ENCODE results near the gene IKBKE. TPM values are rescaled to one million over a fixed set of nuclear protein-coding genes. Genes with fewer than 3 reads are reported as not detected.

Gene IKBKE
- total RNA-seq, 2 donors from 2014 or later: 3.6 to 6.1 TPM

DNA sequence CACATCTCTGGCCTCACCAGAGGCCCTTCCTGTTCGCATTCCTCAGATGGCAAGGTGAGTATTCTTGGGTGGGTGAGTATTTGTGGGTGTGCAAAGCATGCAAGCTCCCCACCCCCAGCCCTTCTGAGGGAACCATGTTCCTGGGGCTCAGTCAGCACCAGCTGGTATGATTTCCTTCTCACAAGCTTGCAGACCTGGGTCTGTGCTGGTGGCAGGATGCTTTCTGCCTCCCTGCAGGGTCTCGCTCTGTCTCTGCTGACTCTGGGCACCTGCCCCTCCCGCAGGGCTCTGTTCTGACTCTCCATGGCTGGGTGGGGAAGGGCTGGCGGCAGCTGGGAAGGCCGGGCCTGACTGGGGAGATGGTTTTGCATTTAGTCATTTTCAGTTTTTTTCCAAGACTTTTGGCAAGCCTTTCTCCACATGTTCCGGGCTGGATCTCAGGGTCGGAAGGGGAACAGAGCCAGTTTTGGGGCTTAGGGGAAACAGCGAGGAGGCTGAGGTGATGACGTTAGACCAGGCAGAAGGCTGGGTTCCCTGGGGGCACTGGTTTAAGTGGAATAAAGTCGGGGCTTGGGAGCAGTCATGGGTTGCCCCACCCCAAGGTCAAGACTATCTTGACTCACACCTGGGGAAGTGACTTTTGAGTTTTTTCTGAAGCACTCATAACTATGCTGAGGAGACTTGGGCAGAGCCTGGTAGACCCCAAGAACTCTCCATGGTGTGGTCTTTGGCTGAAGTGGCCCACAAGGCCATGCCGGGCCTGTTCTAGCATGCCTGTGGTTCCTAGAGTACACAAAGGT, 43.2 kb downstream of the IKBKE start:
- no peaks in the 10 kb centered on the region for H3K9me3 ChIP-seq
- intact Hi-C loops (cut with DNase I): no loop called here
- no peaks in the 10 kb centered on the region for H3K36me3 ChIP-seq
- TF ChIP-seq POLR2AphosphoS5 (IDR thresholded peaks at IDR 0.05): peak; percentile 59
- TF ChIP-seq POLR2A (IDR thresholded peaks at IDR 0.05): no peak
- TF ChIP-seq, protein P1, sequence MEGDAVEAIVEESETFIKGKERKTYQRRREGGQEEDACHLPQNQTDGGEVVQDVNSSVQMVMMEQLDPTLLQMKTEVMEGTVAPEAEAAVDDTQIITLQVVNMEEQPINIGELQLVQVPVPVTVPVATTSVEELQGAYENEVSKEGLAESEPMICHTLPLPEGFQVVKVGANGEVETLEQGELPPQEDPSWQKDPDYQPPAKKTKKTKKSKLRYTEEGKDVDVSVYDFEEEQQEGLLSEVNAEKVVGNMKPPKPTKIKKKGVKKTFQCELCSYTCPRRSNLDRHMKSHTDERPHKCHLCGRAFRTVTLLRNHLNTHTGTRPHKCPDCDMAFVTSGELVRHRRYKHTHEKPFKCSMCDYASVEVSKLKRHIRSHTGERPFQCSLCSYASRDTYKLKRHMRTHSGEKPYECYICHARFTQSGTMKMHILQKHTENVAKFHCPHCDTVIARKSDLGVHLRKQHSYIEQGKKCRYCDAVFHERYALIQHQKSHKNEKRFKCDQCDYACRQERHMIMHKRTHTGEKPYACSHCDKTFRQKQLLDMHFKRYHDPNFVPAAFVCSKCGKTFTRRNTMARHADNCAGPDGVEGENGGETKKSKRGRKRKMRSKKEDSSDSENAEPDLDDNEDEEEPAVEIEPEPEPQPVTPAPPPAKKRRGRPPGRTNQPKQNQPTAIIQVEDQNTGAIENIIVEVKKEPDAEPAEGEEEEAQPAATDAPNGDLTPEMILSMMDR (IDR thresholded peaks at IDR 0.05): no peak
- 32% methylated on average over 11 of the region's 11 CpGs for WGBS
- H3K27me3 ChIP-seq (replicated peaks; ENCODE audit: insufficient read depth): no peaks in the 10 kb centered on the region
- peak overlapping the region; percentile 57 to 61 for H3K27ac ChIP-seq
- DNase-seq (ENCODE audit: low spot score): peak; percentile 64
- no peak overlapping the region for H3K4me3 ChIP-seq
- H3K4me1 ChIP-seq (replicated peaks): no peaks in the 10 kb centered on the region

DNA sequence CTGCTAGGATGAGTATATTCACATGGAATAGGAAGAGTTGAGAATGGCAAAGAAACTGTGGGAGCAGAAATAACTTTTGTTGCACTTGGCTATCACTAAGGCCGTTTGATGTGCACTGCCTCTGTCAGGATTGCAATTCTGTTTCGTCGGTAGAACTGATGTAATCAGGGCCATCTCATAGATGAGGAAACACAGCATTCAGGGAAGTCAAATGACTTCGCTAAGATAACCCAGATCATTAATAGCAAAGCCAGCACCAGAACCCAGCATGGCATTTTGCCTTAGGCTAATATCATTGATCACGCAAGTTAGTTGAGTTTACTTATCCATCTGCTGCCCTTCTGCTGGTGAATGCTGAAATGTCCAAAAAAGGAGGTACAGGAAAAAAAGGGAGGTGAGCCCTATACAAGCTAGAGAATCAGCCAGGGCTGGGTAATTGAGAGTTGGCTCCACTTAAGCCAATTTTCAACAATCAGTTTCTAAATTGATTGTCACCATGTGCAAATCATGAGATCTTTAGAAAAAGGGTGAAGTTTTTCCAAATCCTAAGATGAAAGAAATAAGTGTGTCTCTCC, 44.6 kb downstream of the IKBKE start:
- no peak for DNase-seq (ENCODE audit: low spot score)
- Histone ChIP-seq H3K4me3 (no peak overlapping the region), H3K27me3 (replicated peaks; ENCODE audit: insufficient read depth) (no peaks in the 10 kb centered on the region), H3K36me3 (no peaks in the 10 kb centered on the region), H3K9me3 (no peaks in the 10 kb centered on the region), H3K27ac (no peak overlapping the region), H3K4me1 (replicated peaks) (no peaks in the 10 kb centered on the region)
- TF ChIP-seq POLR2A (IDR thresholded peaks at IDR 0.05) (no peak), POLR2AphosphoS5 (IDR thresholded peaks at IDR 0.05) (no peak)
- TF ChIP-seq, protein P1 (IDR thresholded peaks at IDR 0.05): no peak
- 57% methylated on average over 5 of the region's 5 CpGs for WGBS
- intact Hi-C loops (cut with DNase I): no loop called here

- H3K4me3 ChIP-seq: no peak overlapping the region
- no peaks in the 10 kb centered on the region for H3K27me3 ChIP-seq (replicated peaks; ENCODE audit: insufficient read depth)
- intact Hi-C loops (cut with DNase I): no loop called here
- H3K4me1 ChIP-seq (replicated peaks): no peaks in the 10 kb centered on the region
- no peaks in the 10 kb centered on the region for H3K36me3 ChIP-seq
- H3K27ac ChIP-seq: no peak overlapping the region
- WGBS: 78% methylated on average over 5 of the region's 5 CpGs
- H3K9me3 ChIP-seq: no peaks in the 10 kb centered on the region
- no peak for DNase-seq (ENCODE audit: low spot score)
- TF ChIP-seq POLR2A (IDR thresholded peaks at IDR 0.05) (no peak), POLR2AphosphoS5 (IDR thresholded peaks at IDR 0.05) (no peak)
- TF ChIP-seq, protein P1 (IDR thresholded peaks at IDR 0.05): no peak
These were observed 46.4 kb downstream of the IKBKE start for GRCh38 chr1:206516728-206516990.

- Histone ChIP-seq H3K36me3 (no peaks in the 10 kb centered on the region), H3K27ac (no peak overlapping the region), H3K4me3 (no peak overlapping the region), H3K9me3 (no peaks in the 10 kb centered on the region), H3K4me1 (replicated peaks) (no peaks in the 10 kb centered on the region), H3K27me3 (replicated peaks; ENCODE audit: insufficient read depth) (no peaks in the 10 kb centered on the region)
- intact Hi-C loops (cut with DNase I): no loop called here
- TF ChIP-seq POLR2A (IDR thresholded peaks at IDR 0.05): no peak
- TF ChIP-seq POLR2AphosphoS5 (IDR thresholded peaks at IDR 0.05): no peak
- TF ChIP-seq, protein P1 (IDR thresholded peaks at IDR 0.05): no peak
- DNase-seq (ENCODE audit: low spot score): no peak
- WGBS: 94% methylated on average over 8 of the region's 8 CpGs
These were observed 47.5 kb downstream of the IKBKE start for GRCh38 chr1:206517784-206518183.

GRCh38 chr1:206518206-206518605, 47.9 kb downstream of the IKBKE start:
- no peaks in the 10 kb centered on the region for H3K27me3 ChIP-seq (replicated peaks; ENCODE audit: insufficient read depth)
- no peak for DNase-seq (ENCODE audit: low spot score)
- no peaks in the 10 kb centered on the region for H3K4me1 ChIP-seq (replicated peaks)
- WGBS: 90% methylated on average over 18 of the region's 18 CpGs
- intact Hi-C loops (cut with DNase I): no loop called here
- no peaks in the 10 kb centered on the region for H3K9me3 ChIP-seq
- H3K36me3 ChIP-seq: no peaks in the 10 kb centered on the region
- no peak for TF ChIP-seq POLR2AphosphoS5 (IDR thresholded peaks at IDR 0.05)
- TF ChIP-seq, protein P1 (IDR thresholded peaks at IDR 0.05): no peak
- TF ChIP-seq POLR2A (IDR thresholded peaks at IDR 0.05): no peak
- no peak overlapping the region for H3K27ac ChIP-seq
- no peak overlapping the region for H3K4me3 ChIP-seq

All from prostate gland (tissue), 2 donors.